ENCODE measurements around the gene OTUD5.

Gene OTUD5

DNA sequence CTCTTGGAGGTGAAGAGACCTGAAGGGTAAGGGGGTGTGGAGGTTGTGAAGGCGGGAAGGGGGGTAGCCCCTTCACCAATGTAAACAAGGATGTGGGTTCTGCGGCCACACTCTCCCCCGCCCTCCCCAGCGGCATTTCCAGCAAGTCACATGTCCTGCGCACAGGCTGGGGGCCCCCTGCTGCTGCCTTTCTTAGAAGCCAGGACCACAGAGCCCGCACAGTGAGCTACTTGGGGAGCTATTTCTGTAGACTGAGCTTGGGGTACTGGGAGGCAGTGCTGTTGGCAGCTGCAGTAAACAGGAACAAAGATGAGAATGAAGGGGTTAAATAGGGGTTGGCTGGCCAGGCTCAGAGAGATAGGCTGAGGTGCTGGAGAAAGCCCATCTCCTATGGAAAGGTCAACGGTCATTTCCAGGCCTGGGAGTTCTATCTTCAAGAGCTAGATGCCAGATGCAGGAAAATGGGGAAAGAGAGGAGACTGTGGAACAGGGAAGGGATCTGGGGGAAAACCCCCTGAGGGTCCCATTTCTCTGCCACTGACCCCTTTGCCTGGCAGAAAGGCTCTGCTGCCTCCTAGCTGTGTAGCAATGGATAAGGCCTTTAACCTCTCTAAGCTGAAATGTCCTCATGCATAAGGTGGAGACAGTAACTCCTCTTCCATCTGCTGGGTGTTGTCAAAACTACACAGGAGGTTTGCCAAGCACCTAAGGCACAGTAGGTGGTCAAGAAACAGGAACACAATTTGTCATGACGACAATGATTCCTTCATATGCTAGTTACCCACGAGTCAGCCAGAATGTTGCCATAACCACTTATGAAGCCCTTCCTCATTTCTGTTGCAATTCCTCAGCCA is 20.1 kb downstream of the OTUD5 start:
- peaks cover 6% of the 10 kb centered on the region for H3K36me3 ChIP-seq (ENCODE audit: insufficient read depth, low read length)
- H3K9me3 ChIP-seq (ENCODE audit: control insufficient read depth, insufficient read depth, low read length): no peaks in the 10 kb centered on the region
- H3K9ac ChIP-seq (ENCODE audit: low read depth, low read length): peak overlapping the region; percentile 17; the same call in 1 of the 2 replicates
- peaks cover 18% of the 10 kb centered on the region for H3K4me1 ChIP-seq (ENCODE audit: insufficient read depth, low read length)

DNA sequence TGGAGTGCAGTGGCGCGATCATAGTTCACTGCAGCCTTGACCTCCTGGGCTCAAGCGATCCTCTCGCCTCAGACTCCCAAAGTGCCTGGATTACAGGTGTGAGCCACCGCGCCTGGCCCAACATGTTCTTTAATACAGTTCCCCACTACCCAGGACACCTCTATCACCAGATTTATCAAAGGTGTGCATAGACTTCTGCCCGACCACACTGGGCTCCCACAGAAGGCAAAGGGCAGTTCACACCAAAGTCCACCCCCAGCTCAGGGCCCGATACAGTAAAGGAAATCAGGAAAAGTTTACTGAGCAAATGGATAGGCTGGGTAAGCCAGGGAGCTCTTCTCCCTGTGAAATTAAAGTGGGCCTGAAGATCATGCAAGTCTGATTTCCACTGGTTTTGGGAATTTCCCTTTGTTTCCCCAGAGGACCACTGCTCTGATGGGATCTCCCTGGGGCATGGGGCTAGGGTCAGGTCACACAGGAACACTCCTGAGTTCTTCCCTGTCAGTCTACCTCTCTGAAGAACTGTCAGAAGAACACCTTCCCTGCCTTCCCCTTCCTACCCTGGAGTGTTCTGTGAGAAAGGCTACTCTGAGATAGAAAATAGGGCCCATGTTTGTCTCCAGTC is 20.9 kb downstream of the OTUD5 start:
- Histone ChIP-seq H3K9ac (ENCODE audit: low read depth, low read length) (peak overlapping the region; percentile 17; the same call in 1 of the 2 replicates), H3K4me1 (ENCODE audit: insufficient read depth, low read length) (peaks cover 13% of the 10 kb centered on the region), H3K9me3 (ENCODE audit: control insufficient read depth, insufficient read depth, low read length) (no peaks in the 10 kb centered on the region), H3K36me3 (ENCODE audit: insufficient read depth, low read length) (peaks cover 6% of the 10 kb centered on the region)

DNA sequence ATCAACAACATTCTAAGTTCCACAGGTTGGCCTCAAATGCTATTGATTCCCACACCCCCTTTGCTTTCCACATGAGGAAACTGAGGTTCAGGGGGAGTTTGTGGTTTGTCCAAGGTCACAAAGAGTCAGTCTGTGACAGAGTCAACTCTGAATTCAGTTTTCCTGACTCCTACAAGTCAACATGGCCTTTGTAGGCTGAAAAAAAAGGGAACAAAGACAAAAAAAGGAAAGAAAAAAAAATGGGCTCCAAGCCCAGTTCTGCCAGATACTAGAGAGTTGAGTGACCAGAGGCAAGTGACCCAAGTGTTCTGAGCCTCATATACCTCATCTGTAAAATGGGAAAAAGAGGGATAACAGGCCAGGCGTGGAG is 22.1 kb downstream of the OTUD5 start:
- Histone ChIP-seq H3K9me3 (ENCODE audit: control insufficient read depth, insufficient read depth, low read length) (no peaks in the 10 kb centered on the region), H3K4me1 (ENCODE audit: insufficient read depth, low read length) (peaks cover 12% of the 10 kb centered on the region), H3K9ac (ENCODE audit: low read depth, low read length) (no peak overlapping the region), H3K36me3 (ENCODE audit: insufficient read depth, low read length) (peaks cover 6% of the 10 kb centered on the region)

DNA sequence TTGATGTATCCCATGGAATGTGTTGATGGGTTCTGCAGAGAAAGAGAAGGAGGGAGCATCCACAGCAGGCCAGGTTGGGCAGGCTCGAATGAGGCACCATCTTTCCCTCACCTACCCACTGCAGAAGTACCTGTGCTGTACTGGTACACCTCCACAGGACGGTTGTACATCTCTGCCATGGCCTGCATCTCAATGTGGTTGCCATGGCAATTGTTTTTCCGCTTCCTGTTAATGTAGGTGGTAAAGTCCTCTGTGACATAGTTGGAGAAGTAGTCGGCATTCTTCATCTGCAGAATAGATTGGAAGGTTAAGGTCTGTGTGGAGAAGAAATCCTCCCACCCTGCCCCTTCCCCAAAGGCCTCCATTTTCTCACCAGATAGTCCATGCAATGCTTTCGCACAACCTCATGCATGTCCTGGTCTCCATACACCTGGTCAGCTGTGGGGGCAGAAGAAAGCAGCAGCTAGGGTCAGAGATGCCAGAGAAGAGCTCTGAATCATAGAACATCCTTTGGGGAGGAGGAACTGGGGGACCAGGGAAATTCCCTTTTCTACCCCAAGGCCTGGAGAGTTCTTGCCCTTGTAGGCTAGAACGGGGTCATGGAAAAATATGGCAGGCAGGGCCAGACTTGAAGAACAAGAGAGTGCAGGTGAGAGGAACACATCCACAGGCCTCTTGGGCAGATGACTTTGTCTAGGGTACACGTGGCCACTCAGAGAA is 22.7 kb downstream of the OTUD5 start:
- Histone ChIP-seq H3K36me3 (ENCODE audit: insufficient read depth, low read length) (peaks cover 6% of the 10 kb centered on the region), H3K9me3 (ENCODE audit: control insufficient read depth, insufficient read depth, low read length) (no peaks in the 10 kb centered on the region), H3K9ac (ENCODE audit: low read depth, low read length) (no peak overlapping the region), H3K4me1 (ENCODE audit: insufficient read depth, low read length) (peaks cover 12% of the 10 kb centered on the region)

DNA sequence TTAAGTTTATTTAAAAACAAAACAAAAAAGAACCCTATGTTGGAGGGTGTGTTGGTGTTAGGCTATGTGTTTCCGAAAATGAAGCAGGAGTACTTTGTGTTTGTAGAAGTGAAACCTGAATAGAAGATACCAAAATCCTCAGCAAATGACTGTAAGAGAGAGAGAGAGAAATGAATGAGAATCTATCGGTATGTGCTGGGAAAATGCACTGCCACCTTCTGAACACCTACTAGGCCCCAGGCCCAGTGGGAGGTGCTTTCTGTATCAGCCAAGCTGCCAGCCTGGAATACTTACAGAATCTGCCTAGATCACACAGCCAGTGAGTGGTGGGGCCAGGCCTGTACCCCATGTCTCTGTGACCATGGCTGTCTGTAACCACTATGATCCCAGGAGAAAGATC is 23.6 kb downstream of the OTUD5 start:
- Histone ChIP-seq H3K9ac (ENCODE audit: low read depth, low read length) (no peak overlapping the region), H3K9me3 (ENCODE audit: control insufficient read depth, insufficient read depth, low read length) (no peaks in the 10 kb centered on the region; the same call in 1 of the 2 replicates), H3K4me1 (ENCODE audit: insufficient read depth, low read length) (peaks cover 12% of the 10 kb centered on the region), H3K36me3 (ENCODE audit: insufficient read depth, low read length) (peaks cover 6% of the 10 kb centered on the region)

DNA sequence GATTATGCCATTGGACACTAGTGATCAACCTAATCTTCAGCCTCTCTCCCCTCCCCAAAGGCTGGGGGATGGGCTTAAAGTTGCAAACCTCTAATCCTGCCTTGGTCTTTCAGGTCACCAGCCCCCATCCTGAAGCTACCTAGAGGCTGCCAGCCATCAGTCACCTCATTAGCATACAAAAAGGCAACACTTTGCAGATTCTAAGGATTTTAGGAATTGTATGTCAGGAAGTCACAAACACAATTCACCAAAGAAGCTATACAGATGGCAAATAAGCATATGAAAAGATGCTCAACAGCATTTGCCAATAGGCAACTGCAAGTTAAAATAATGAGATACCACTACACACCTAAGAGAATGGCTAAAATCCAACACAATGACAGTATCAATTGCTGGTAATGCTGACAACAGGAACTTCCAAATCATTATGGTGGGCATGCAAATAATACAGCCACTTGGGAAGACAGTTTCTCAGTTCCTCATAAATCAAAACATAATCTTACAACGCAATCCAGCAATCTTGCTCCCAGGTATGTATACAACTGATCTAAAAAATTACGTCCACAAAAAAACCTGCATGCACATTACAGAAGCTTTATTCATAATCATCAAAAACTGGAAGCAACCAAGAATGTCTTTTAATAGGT is 29.5 kb downstream of the OTUD5 start:
- H3K36me3 ChIP-seq (ENCODE audit: insufficient read depth, low read length): peaks cover 8% of the 10 kb centered on the region
- no peaks in the 10 kb centered on the region; the same call in 1 of the 2 replicates for H3K9me3 ChIP-seq (ENCODE audit: control insufficient read depth, insufficient read depth, low read length)
- peaks cover 19% of the 10 kb centered on the region for H3K4me1 ChIP-seq (ENCODE audit: insufficient read depth, low read length)
- H3K9ac ChIP-seq (ENCODE audit: low read depth, low read length): peak overlapping the region; percentile 41

DNA sequence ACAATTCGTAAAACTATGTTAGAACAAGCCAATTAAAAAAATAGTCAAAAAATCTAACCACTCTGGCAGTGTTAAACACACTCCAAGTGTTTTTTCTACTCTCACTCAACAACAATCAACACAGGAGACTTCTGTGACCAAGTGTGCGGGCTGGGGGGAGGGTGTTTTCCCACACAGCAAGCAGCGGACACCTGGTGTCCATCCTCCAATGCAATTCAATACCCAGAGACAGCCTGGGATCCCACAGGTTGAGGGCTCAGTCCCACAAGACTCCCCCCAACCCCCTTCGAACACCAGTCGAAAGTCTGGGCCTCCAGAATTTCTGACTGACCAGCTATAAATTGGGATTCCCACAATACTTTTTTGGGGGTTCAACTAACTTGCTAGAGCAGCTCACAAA is 30.3 kb downstream of the OTUD5 start:
- Histone ChIP-seq H3K9me3 (ENCODE audit: control insufficient read depth, insufficient read depth, low read length) (no peaks in the 10 kb centered on the region; the same call in 1 of the 2 replicates), H3K4me1 (ENCODE audit: insufficient read depth, low read length) (peaks cover 19% of the 10 kb centered on the region), H3K9ac (ENCODE audit: low read depth, low read length) (peak overlapping the region; percentile 41), H3K36me3 (ENCODE audit: insufficient read depth, low read length) (peaks cover 9% of the 10 kb centered on the region)

DNA sequence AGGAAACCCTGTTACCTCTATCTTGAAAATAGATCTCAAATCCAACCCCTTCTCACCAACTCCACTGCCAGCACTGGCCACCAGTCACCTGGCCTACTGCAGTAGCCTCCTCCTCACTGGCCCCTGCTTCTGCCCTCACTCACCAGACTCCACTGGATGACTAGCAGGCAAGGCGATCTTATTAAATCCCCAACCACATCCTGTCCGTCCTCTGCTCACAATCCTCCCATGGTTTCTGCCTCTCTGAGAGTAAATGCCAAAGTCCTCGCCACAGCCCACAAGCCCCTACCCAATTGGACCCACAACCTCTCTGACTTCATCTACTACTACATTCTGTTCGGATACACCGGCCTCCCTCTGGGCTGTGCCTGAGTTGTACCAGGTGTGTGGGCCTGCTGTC is 33.1 kb downstream of the OTUD5 start:
- Histone ChIP-seq H3K9me3 (ENCODE audit: control insufficient read depth, insufficient read depth, low read length) (no peaks in the 10 kb centered on the region; the same call in 1 of the 2 replicates), H3K9ac (ENCODE audit: low read depth, low read length) (no peak overlapping the region), H3K36me3 (ENCODE audit: insufficient read depth, low read length) (peaks cover 11% of the 10 kb centered on the region), H3K4me1 (ENCODE audit: insufficient read depth, low read length) (peaks cover 38% of the 10 kb centered on the region)

DNA sequence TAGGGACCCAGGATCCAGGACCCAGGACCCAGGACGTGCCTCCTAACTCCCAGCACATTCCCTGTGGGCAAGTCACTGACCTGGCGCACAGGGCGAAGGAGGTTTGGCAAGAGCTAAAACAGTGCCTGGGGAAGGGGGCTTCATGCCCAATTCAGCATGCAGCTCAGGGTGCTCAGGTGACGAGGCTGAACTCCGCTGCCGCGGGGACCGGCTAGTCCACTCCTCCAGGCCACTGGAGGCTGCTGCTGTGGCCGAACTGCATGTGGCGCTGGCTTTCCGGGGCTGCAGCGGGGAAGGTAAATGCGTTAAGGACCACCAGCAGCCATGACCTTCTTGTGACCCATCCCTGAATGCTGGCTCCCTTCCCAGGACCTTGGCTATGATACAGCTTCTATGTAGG is 33.6 kb downstream of the OTUD5 start:
- Histone ChIP-seq H3K9ac (ENCODE audit: low read depth, low read length) (no peak overlapping the region), H3K9me3 (ENCODE audit: control insufficient read depth, insufficient read depth, low read length) (no peaks in the 10 kb centered on the region; the same call in 1 of the 2 replicates), H3K4me1 (ENCODE audit: insufficient read depth, low read length) (peaks cover 38% of the 10 kb centered on the region), H3K36me3 (ENCODE audit: insufficient read depth, low read length) (peaks cover 11% of the 10 kb centered on the region)

DNA sequence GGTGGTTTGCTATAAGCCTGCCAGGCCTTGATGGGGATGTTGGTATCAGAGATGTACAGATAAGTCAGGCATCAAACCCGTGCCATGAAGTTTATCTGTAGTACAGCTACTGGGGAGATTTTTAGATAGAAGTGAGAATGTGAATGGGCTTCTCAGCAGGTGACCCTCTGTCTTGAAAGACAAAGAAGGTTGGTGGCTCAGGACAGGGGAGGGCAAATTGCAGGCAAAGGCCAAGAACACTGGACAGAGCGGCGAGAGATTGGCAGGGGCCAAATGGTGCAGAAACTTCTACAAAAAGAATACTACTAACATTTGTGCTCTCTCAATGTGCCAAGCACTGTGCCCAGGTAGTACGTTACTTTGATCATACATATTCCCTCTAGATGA is 36.7 kb downstream of the OTUD5 start:
- peaks cover 18% of the 10 kb centered on the region for H3K36me3 ChIP-seq (ENCODE audit: insufficient read depth, low read length)
- no peaks in the 10 kb centered on the region for H3K9me3 ChIP-seq (ENCODE audit: control insufficient read depth, insufficient read depth, low read length)
- peak overlapping the region; percentile 1; the same call in 1 of the 2 replicates for H3K9ac ChIP-seq (ENCODE audit: low read depth, low read length)
- H3K4me1 ChIP-seq (ENCODE audit: insufficient read depth, low read length): peaks cover 24% of the 10 kb centered on the region

DNA sequence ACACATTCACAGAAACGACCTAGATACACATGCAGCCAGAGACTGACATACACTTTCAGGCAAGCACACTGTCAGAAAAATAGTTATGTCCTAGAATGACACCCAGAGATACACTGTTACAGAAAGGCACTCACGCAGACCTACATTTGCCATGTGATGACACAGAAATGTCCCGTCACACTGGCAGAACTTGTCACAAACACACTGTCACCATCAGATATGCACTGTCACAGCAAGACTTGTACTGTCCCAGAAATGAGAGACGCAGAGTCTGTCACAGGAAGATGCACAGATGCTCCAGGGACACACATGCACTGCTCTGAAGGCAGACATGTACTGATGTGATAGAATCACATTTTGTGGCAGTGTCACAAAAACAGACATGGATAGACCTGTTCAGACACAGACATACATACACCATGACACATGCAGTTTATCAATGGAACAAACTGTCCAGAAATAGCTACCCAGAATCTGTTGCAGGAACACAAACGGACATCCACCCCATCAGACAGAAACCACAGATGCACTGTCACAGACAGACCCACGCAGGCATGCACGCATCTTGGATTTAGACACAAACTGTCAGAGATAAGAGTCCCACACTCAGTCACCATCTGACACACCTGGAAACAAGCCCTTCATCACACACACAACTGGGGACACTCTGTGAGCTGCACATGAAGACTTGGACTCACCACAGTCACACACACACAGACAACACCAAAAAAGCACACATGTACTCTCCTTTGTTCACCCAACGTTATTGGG is 37.3 kb downstream of the OTUD5 start:
- Histone ChIP-seq H3K36me3 (ENCODE audit: insufficient read depth, low read length) (peaks cover 23% of the 10 kb centered on the region), H3K9ac (ENCODE audit: low read depth, low read length) (peak overlapping the region; percentile 78)

DNA sequence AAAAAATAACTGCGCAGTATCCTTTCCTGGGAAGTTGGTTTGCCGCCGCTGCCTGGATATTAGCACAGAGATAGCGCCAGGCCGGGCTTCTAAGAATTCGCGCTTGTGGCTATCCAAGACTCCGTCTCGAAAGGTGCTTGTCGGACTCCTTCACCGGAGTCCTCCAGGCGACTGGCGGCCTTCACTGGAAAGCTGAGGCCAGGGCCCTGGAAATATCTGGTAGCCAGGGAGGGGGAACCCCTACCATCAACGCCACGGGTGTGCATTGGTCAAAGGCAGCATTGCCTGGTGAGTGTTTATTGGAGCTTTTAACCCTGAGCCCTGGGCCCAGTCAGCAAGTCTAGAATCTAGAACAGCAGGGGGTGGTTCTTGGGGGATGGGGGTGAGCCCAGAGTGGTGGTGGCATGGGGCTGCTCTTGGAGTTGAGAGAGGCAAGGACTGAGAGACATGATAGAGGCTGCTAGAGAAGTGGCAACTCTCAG is 38.0 kb downstream of the OTUD5 start:
- Histone ChIP-seq H3K9me3 (ENCODE audit: control insufficient read depth, insufficient read depth, low read length) (no peaks in the 10 kb centered on the region), H3K36me3 (ENCODE audit: insufficient read depth, low read length) (peaks cover 30% of the 10 kb centered on the region), H3K9ac (ENCODE audit: low read depth, low read length) (peak overlapping the region; percentile 78), H3K4me1 (ENCODE audit: insufficient read depth, low read length) (peaks cover 19% of the 10 kb centered on the region)

More for the DNA sequence above, 37.3 kb downstream of the OTUD5 start:
- peaks cover 19% of the 10 kb centered on the region for H3K4me1 ChIP-seq (ENCODE audit: insufficient read depth, low read length)
- no peaks in the 10 kb centered on the region for H3K9me3 ChIP-seq (ENCODE audit: control insufficient read depth, insufficient read depth, low read length)

DNA sequence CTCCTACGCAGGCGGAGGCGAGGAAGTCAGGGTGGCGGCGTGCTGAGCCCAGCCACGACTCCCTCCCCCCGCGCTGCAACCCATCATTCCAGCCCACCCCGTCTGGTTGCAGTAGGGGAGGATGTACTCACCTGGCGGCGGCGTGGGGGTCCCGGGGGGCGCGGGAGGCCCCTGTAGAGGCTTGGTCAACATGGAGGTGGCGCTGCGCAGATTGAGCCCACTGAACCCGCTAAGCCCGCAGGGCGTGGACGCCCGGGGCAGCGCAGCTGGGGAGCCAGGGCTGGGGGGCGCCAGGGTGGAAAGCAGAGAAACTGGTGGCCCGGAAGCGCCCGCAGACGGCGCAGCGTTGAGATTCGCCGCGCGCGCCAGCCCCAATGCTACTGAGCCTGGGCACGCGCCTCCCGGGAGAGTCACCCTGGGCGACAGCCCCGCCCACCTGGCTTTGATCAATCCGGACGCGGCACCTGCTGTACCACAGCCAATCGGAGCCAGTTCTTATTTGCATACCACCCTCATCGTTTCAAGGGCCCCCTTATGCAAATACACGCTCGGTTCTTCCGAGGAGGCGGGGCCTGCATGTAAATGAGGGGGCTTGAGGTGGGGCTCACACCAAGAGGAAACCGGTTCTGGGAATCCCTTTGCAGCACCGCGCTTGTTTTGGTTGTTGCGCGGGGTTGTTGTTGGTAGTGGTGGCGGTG is 38.6 kb downstream of the OTUD5 start, which contains the start of gene PIM2:
TSS of gene PIM2 (minus strand) at position 382 of the 698 bp plus-strand sequence. CDS start at position 192, 190 bp downstream.
- peaks cover 19% of the 10 kb centered on the region for H3K4me1 ChIP-seq (ENCODE audit: insufficient read depth, low read length)
- H3K36me3 ChIP-seq (ENCODE audit: insufficient read depth, low read length): peaks cover 28% of the 10 kb centered on the region
- H3K9ac ChIP-seq (ENCODE audit: low read depth, low read length): peak within 1 kb of the TSS; percentile 78
- no peaks in the 10 kb centered on the region for H3K9me3 ChIP-seq (ENCODE audit: control insufficient read depth, insufficient read depth, low read length)
